Astrocyte (in vitro differentiated cells and primary cell): ENCODE measurements around the gene EXOC6B. TPM values are rescaled to one million over a fixed set of nuclear protein-coding genes. Genes with fewer than 3 reads are reported as not detected.
A peak's percentile ranks its signal among the peaks of the same experiment; 100 is the strongest.

Experiments used
- DNase-seq: peaks from one replicate; pipeline ENCODE4 v3.0.0-alpha.2; 2010; ENCODE audit warnings: low read depth
- FAIRE-seq: peaks from 2 replicates; lab custom pipeline; 2011; peaks lifted over from hg19 to GRCh38; lab: Jason Lieb, UNC
- H2AFZ ChIP-seq: 2 replicates; pipeline ENCODE4 v1.6.0; 2012; ENCODE audit warnings: low read depth, low read length, inconsistent platforms
- H3K27ac ChIP-seq: 2 replicates; pipeline ENCODE4 v1.5.1; 2011; ENCODE audit warnings: low read depth, low read length, inconsistent platforms
- H3K27me3 ChIP-seq: 2 replicates; pipeline ENCODE4 v1.6.0; 2011; ENCODE audit warnings: low read length, inconsistent platforms; ENCODE audit not compliant: insufficient read depth
- H3K36me3 ChIP-seq: 2 replicates; pipeline ENCODE4 v1.5.1; 2011; ENCODE audit warnings: low read length, inconsistent platforms; ENCODE audit not compliant: insufficient read depth
- H3K4me1 ChIP-seq: 2 replicates; pipeline ENCODE4 v1.5.1; 2011; ENCODE audit warnings: low read length, inconsistent platforms; ENCODE audit not compliant: insufficient read depth
- H3K4me2 ChIP-seq: 2 replicates; pipeline ENCODE4 v1.6.0; 2012; ENCODE audit warnings: low read length, inconsistent platforms
- H3K4me3 ChIP-seq: 2 replicates; pipeline ENCODE4 v1.5.1; 2011; ENCODE audit warnings: low read depth, mild to moderate bottlenecking, low read length, inconsistent platforms; ENCODE audit not compliant: insufficient read depth
- H3K79me2 ChIP-seq: 2 replicates; pipeline ENCODE4 v1.6.0; 2012; ENCODE audit warnings: mild to moderate bottlenecking, low read length, inconsistent platforms; ENCODE audit not compliant: insufficient read depth
- H3K9ac ChIP-seq: 2 replicates; pipeline ENCODE4 v1.6.0; 2012; ENCODE audit warnings: mild to moderate bottlenecking, low read length, inconsistent platforms
- H3K9me3 ChIP-seq: 2 replicates; pipeline ENCODE4 v1.5.1; 2012; ENCODE audit warnings: low read depth, mild to moderate bottlenecking, low read length, inconsistent platforms; ENCODE audit not compliant: insufficient read depth
- H4K20me1 ChIP-seq: 2 replicates; pipeline ENCODE4 v1.6.0; 2012; ENCODE audit warnings: low read length, inconsistent platforms; ENCODE audit not compliant: insufficient read depth
- H3K27ac Mint-ChIP-seq: one replicate; pipeline ENCODE4 v1.8.0; 2021; ENCODE audit warnings: mild to moderate bottlenecking, mixed read lengths; ENCODE audit not compliant: unreplicated experiment
- H3K27me3 Mint-ChIP-seq: one replicate; pipeline ENCODE4 v1.8.0; 2021; ENCODE audit warnings: low read depth, mixed read lengths; ENCODE audit not compliant: unreplicated experiment
- H3K36me3 Mint-ChIP-seq: one replicate; pipeline ENCODE4 v1.8.0; 2021; ENCODE audit warnings: low read depth, mixed read lengths; ENCODE audit not compliant: unreplicated experiment
- H3K4me1 Mint-ChIP-seq: one replicate; pipeline ENCODE4 v1.8.0; 2021; ENCODE audit warnings: low read depth, mixed read lengths; ENCODE audit not compliant: unreplicated experiment
- H3K4me3 Mint-ChIP-seq: one replicate; pipeline ENCODE4 v1.8.0; 2021; ENCODE audit warnings: mild to moderate bottlenecking, moderate library complexity, mixed read lengths; ENCODE audit not compliant: unreplicated experiment
- H3K9me3 Mint-ChIP-seq: one replicate; pipeline ENCODE4 v1.8.0; 2021; ENCODE audit warnings: mild to moderate bottlenecking, mixed read lengths; ENCODE audit not compliant: unreplicated experiment
- CTCF ChIP-seq: IDR thresholded peaks from 2 replicates; pipeline ENCODE4 v1.5.1; 2011; ENCODE audit warnings: low read depth, mild to moderate bottlenecking, inconsistent platforms, low read length, moderate library complexity; ENCODE audit not compliant: insufficient read depth
- EZH2 ChIP-seq: IDR thresholded peaks from 2 replicates; pipeline ENCODE4 v1.6.1; 2012; ENCODE audit warnings: mild to moderate bottlenecking, low read length, inconsistent platforms; ENCODE audit not compliant: insufficient read depth
- total RNA-seq: library from RNA; stranded (reverse); gene quantifications from 2 replicates; pipeline ENCODE4 v1.2.1, GENCODE V29; 2021

The EXOC6B gene
- total RNA-seq, 1 donor from 2014 or later, result 31.8 TPM

- Mint-ChIP-seq H3K4me3 (no peak overlapping the region), H3K27ac (no peak overlapping the region), H3K4me1 (no peaks in the 10 kb centered on the region), H3K27me3 (peaks cover 52% of the 10 kb centered on the region), H3K36me3 (no peaks in the 10 kb centered on the region), H3K9me3 (no peaks in the 10 kb centered on the region)
- no peak overlapping the region for H3K9ac ChIP-seq
- no peak overlapping the region for H3K4me3 ChIP-seq
- FAIRE-seq (no peak), DNase-seq (no peak)
- H4K20me1 ChIP-seq, result peaks cover under 1% of the 10 kb centered on the region
- H3K4me1 ChIP-seq, result no peaks in the 10 kb centered on the region
- H2AFZ ChIP-seq, result no peak overlapping the region
- no peak overlapping the region for H3K27ac ChIP-seq
- no peak overlapping the region for H3K4me2 ChIP-seq
- no peaks in the 10 kb centered on the region for H3K9me3 ChIP-seq
- H3K27me3 ChIP-seq, result peaks cover 9% of the 10 kb centered on the region
- no peaks in the 10 kb centered on the region for H3K79me2 ChIP-seq
- H3K36me3 ChIP-seq, result no peaks in the 10 kb centered on the region
- TF ChIP-seq CTCF, result peak; percentile 55
- no peak for TF ChIP-seq EZH2
These were observed 688.3 kb downstream of the EXOC6B start for GRCh38 chr2:72137498-72138010.

DNA sequence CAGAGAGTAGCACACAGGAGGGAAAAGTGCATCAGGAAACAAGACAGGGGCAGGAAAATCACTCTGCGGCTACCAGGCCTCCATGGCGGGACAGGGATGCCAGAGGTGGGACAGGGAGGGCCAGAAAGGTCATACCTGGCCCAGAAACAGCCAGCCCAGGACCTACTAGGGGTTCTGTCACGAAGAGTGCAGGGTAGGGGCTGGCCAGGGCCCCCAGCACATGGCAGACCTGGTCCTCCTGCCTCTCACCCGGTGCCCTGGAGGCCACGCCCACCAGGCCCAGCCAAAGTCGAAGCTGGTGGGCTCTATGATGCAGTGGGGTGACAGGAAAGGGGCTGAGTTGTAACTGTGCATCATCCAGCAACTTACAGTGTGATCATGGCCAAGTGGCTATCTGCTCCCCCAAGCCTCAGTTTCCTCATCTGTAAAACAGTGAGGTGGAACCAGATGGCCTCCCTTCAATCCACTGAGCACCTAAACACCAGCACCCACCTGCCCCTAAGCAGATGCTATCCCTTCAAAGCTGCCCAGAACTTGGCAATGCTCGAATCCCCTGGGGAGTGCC is 688.8 kb downstream of the EXOC6B start:
- no peak for FAIRE-seq
- H3K27ac Mint-ChIP-seq, result no peak overlapping the region
- H3K27me3 Mint-ChIP-seq, result peaks cover 52% of the 10 kb centered on the region

More for the DNA sequence above, 688.8 kb downstream of the EXOC6B start:
- Histone ChIP-seq H3K9me3 (no peaks in the 10 kb centered on the region), H3K27me3 (peaks cover 3% of the 10 kb centered on the region), H3K4me2 (no peak overlapping the region), H3K79me2 (no peaks in the 10 kb centered on the region), H3K9ac (no peak overlapping the region), H2AFZ (no peak overlapping the region), H3K4me3 (no peak overlapping the region), H4K20me1 (no peaks in the 10 kb centered on the region), H3K36me3 (no peaks in the 10 kb centered on the region), H3K27ac (no peak overlapping the region), H3K4me1 (no peaks in the 10 kb centered on the region)
- Mint-ChIP-seq H3K36me3 (no peaks in the 10 kb centered on the region), H3K4me3 (no peak overlapping the region), H3K9me3 (no peaks in the 10 kb centered on the region), H3K4me1 (no peaks in the 10 kb centered on the region)
- no peak for TF ChIP-seq CTCF
- no peak for TF ChIP-seq EZH2
- no peak for DNase-seq
